Smooth muscle cell (in vitro differentiated cells): ENCODE measurements around the gene PACSIN1. TPM values are rescaled to one million over a fixed set of nuclear protein-coding genes. Genes with fewer than 3 reads are reported as not detected.

Experiments used
- DNase-seq: peaks from one replicate; lab custom pipeline; 2025; ENCODE audit not compliant: unreplicated experiment; lab: John Stamatoyannopoulos, UW
- H2AFZ ChIP-seq: fragments of 200-600 bp; sonication (generic); 2 replicates; pipeline ENCODE4 v1.6.0; 2016; ENCODE audit warnings: antibody characterized with exemption, low read depth, mild to moderate bottlenecking
- H3F3A ChIP-seq: fragments of 200-600 bp; sonication (generic); 2 replicates; pipeline ENCODE4 v1.6.0; 2017; ENCODE audit warnings: antibody characterized with exemption, low read depth
- H3K27ac ChIP-seq: fragments of 200-600 bp; sonication (generic); 2 replicates; pipeline ENCODE4 v1.5.1; 2016; ENCODE audit warnings: low read depth, mild to moderate bottlenecking
- H3K27me3 ChIP-seq: fragments of 200-600 bp; sonication (generic); 2 replicates; pipeline ENCODE4 v1.6.1; 2016; ENCODE audit warnings: low read depth, mild to moderate bottlenecking
- H3K36me3 ChIP-seq: fragments of 200-600 bp; sonication (generic); 2 replicates; pipeline ENCODE4 v1.5.1; 2016; ENCODE audit warnings: low read depth
- H3K4me1 ChIP-seq: fragments of 200-600 bp; sonication (generic); 2 replicates; pipeline ENCODE4 v1.5.1; 2016; ENCODE audit warnings: low read depth
- H3K4me2 ChIP-seq: fragments of 200-600 bp; sonication (generic); 2 replicates; pipeline ENCODE4 v1.6.0; 2016; ENCODE audit warnings: mild to moderate bottlenecking
- H3K4me3 ChIP-seq: fragments of 200-600 bp; sonication (generic); 2 replicates; pipeline ENCODE4 v1.5.1; 2016; ENCODE audit warnings: mild to moderate bottlenecking
- H3K79me2 ChIP-seq: fragments of 200-600 bp; sonication (generic); 2 replicates; pipeline ENCODE4 v1.6.0; 2016; ENCODE audit warnings: low read depth, mild to moderate bottlenecking
- H3K9ac ChIP-seq: fragments of 200-600 bp; sonication (generic); 2 replicates; pipeline ENCODE4 v1.6.0; 2016; ENCODE audit warnings: low read depth
- H3K9me3 ChIP-seq: fragments of 200-600 bp; sonication (generic); replicated peaks from 2 replicates; pipeline ENCODE4 v1.5.1; 2016; ENCODE audit warnings: low read depth
- H4K20me1 ChIP-seq: fragments of 200-600 bp; sonication (generic); 2 replicates; pipeline ENCODE4 v1.6.0; 2016; ENCODE audit warnings: low read depth
- WGBS: methylation state at CpG from one replicate; pipeline ENCODE4 v1.1.7; 2016; ENCODE audit warnings: low lambda C conversion rate; 5-methylcytosine and 5-hydroxymethylcytosine counted together
- polyA plus RNA-seq: library from polyadenylated mRNA; unstranded; fragments of >200 nt; fragmentation: Nextera tagmentation; extraction: Ambion mirVana; gene quantifications from 2 replicates; pipeline ENCODE4 v1.2.1, GENCODE V29; 2016
- total RNA-seq: library from RNA; depleted of rRNA; stranded (reverse); fragments of >200 nt; gene quantifications from 2 replicates; pipeline ENCODE4 v1.2.3, GENCODE V29; 2014
- TF ChIP-seq, protein P1 (sequence below): fragments of 200-600 bp; sonication (generic); IDR thresholded peaks from 2 replicates; pipeline ENCODE4 v1.5.1; 2017; ENCODE audit warnings: borderline replicate concordance, mild to moderate bottlenecking, antibody characterized with exemption; ENCODE audit not compliant: insufficient read depth, poor library complexity, severe bottlenecking

The PACSIN1 gene
- total and polyA plus RNA-seq, 2 experiments from 2014 or later = not detected

DNA sequence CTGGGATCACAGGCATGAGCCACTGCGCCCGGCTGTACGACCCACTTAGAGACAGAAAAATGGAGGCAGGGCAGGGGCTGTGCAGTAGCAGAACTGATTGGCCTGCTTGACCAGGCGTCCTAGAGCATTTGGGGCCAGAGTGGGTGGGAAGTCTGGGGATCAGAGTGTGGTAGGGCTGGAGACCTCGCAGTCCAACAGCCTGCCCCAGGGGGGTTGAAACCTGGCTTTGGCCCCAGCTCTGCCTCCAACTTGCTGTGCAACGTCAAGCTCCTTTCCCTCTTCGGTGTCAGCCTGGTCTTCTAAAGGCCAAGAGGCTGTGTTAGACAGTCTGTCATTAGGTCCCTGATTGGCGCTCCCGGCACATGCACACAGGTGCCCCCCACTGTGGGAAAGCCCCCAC is 105.5 kb downstream of the PACSIN1 start:
- Histone ChIP-seq H2AFZ (no peak overlapping the region), H3K79me2 (no peaks in the 10 kb centered on the region), H3K27ac (no peak overlapping the region), H4K20me1 (no peaks in the 10 kb centered on the region), H3K9ac (no peak overlapping the region), H3K9me3 (no peaks in the 10 kb centered on the region), H3K4me2 (no peak overlapping the region), H3K36me3 (no peaks in the 10 kb centered on the region), H3K4me1 (no peaks in the 10 kb centered on the region), H3K4me3 (no peak overlapping the region), H3F3A (no peaks in the 10 kb centered on the region), H3K27me3 (no peaks in the 10 kb centered on the region)
- TF ChIP-seq, protein P1, sequence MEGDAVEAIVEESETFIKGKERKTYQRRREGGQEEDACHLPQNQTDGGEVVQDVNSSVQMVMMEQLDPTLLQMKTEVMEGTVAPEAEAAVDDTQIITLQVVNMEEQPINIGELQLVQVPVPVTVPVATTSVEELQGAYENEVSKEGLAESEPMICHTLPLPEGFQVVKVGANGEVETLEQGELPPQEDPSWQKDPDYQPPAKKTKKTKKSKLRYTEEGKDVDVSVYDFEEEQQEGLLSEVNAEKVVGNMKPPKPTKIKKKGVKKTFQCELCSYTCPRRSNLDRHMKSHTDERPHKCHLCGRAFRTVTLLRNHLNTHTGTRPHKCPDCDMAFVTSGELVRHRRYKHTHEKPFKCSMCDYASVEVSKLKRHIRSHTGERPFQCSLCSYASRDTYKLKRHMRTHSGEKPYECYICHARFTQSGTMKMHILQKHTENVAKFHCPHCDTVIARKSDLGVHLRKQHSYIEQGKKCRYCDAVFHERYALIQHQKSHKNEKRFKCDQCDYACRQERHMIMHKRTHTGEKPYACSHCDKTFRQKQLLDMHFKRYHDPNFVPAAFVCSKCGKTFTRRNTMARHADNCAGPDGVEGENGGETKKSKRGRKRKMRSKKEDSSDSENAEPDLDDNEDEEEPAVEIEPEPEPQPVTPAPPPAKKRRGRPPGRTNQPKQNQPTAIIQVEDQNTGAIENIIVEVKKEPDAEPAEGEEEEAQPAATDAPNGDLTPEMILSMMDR = no peak
- WGBS = 88% methylated on average over 9 of the region's 9 CpGs
- no peak for DNase-seq

DNA sequence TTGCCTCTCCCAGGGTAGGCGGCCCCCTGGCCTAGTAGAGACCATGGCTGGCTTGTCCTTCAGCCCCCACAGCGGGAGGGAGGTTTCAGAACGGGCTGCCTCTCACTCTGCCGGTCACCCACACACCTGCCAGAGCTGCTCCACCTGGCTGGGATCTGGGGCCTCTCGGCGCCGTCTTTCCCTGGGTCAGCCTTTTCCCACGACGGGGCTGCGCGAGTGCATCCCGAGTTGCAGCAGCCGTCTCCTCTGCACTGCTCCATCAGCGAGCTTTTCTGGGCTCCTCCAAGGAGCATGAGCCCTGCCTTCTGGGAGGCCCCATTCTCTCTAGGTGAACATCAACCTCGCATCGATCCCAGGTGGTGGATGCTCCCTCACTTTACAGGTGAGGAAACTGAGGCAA is 106.1 kb downstream of the PACSIN1 start:
- no peak overlapping the region for H3K9ac ChIP-seq
- no peak overlapping the region for H3K4me2 ChIP-seq
- H3K9me3 ChIP-seq = no peaks in the 10 kb centered on the region
- DNase-seq = no peak
- H3F3A ChIP-seq = no peaks in the 10 kb centered on the region
- TF ChIP-seq, protein P1 = no peak
- no peaks in the 10 kb centered on the region for H4K20me1 ChIP-seq
- H3K27ac ChIP-seq = no peak overlapping the region
- no peak overlapping the region for H2AFZ ChIP-seq
- H3K27me3 ChIP-seq = no peaks in the 10 kb centered on the region
- H3K4me1 ChIP-seq = no peaks in the 10 kb centered on the region
- 89% methylated on average over 16 of the region's 16 CpGs for WGBS
- H3K4me3 ChIP-seq = no peak overlapping the region
- no peaks in the 10 kb centered on the region for H3K36me3 ChIP-seq
- no peaks in the 10 kb centered on the region for H3K79me2 ChIP-seq

DNA sequence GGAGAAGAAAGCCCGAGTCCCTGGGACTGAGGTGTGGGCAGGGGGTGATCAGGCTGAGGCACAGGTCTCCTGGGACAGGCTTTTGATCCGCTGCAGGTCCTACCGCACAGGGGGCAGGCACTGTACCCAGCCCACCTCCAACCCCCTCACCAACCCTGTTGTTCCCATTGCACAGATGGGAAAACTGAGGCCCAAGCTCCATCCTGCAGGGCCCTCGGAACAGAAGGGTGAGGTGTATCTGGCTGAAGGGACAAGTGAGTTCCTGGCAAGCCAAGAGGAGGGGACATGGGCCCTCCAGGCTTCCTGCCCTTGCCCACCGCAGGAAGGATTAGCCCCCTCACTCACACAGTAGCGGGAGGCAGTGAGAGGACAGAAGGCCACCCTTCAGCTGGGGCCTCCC is 106.7 kb downstream of the PACSIN1 start:
- Histone ChIP-seq H3K27me3 (no peaks in the 10 kb centered on the region), H3K9me3 (no peaks in the 10 kb centered on the region), H3K27ac (no peak overlapping the region), H3K9ac (no peak overlapping the region), H3K36me3 (no peaks in the 10 kb centered on the region), H3K4me2 (no peak overlapping the region), H3K79me2 (no peaks in the 10 kb centered on the region), H3K4me1 (no peaks in the 10 kb centered on the region), H3F3A (no peaks in the 10 kb centered on the region), H2AFZ (no peak overlapping the region), H4K20me1 (no peaks in the 10 kb centered on the region), H3K4me3 (no peak overlapping the region)
- DNase-seq = no peak
- WGBS = 91% methylated on average over 6 of the region's 6 CpGs
- TF ChIP-seq, protein P1 = no peak

DNA sequence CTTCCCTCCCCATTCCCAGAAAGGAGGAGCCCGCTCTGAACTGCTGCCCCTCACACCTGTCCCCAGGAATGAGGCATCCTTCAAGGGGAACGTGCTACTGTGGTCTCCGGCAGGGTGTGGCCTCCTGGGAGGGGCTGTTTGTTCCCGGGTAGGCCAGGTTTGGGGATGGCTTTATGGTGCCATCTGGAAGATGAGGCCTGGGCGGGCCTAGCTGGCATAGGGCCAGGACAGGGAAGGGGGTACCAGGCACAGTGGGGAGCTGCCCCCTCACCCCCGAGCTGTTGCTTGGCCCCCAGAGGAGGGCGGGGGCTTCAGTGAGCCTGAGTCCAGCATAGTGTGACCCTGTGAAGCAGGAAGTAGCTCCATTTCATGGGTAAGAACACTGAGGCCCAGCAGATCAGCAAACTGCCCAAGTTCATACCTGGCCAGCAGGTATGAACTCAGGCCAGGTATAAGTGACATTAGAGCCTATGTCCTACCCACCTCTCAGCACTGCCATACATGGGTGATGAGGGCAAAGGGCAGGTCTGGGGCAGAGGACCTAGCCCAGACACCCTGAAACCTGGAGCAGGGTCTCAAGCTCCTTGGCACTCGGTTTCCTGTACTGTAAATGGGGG is 107.8 kb downstream of the PACSIN1 start:
- TF ChIP-seq, protein P1 = no peak
- Histone ChIP-seq H2AFZ (no peak overlapping the region), H3K27me3 (no peaks in the 10 kb centered on the region), H3K9me3 (no peaks in the 10 kb centered on the region), H3K36me3 (no peaks in the 10 kb centered on the region), H3F3A (no peaks in the 10 kb centered on the region), H3K9ac (no peak overlapping the region), H3K27ac (no peak overlapping the region), H3K79me2 (no peaks in the 10 kb centered on the region), H4K20me1 (no peaks in the 10 kb centered on the region), H3K4me3 (no peak overlapping the region), H3K4me1 (no peaks in the 10 kb centered on the region), H3K4me2 (no peak overlapping the region)
- WGBS = 91% methylated on average over 8 of the region's 8 CpGs
- no peak for DNase-seq
